ENCODE data around the gene BTG3.

GRCh38 chr21:17545007-17545406, 67.7 kb downstream of the BTG3 start:
- TF ChIP-seq CTCF (conservative IDR thresholded peaks at IDR 0.05; ENCODE audit: low read depth, low read length) (no peak), EZH2 (IDR thresholded peaks at IDR 0.05; ENCODE audit: low read length, unreplicated experiment) (no peak), EZH2phosphoT487 (IDR thresholded peaks at IDR 0.05; ENCODE audit: borderline replicate concordance, low read length) (no peak)
